Measurements from ENCODE around the gene OVOL2.

Gene OVOL2

GRCh38 chr20:18011951-18012645 lies 45.6 kb downstream of the OVOL2 start:
- no peak for DNase-seq

- DNase-seq, result no peak
Observed at GRCh38 chr20:18011482-18011881, 46.2 kb downstream of the OVOL2 start.

GRCh38 chr20:18009116-18009515 lies 48.6 kb downstream of the OVOL2 start:
- DNase-seq, result no peak

GRCh38 chr20:18007534-18008292 lies 50.0 kb downstream of the OVOL2 start:
- no peak for DNase-seq

GRCh38 chr20:18006684-18007083 lies 51.0 kb downstream of the OVOL2 start:
- no peak for DNase-seq

- no peak for DNase-seq
Observed at GRCh38 chr20:18005990-18006364, 51.7 kb downstream of the OVOL2 start.

- no peak for DNase-seq
Observed at GRCh38 chr20:18005170-18005989, 52.3 kb downstream of the OVOL2 start.

- no peak for DNase-seq
Observed at GRCh38 chr20:18004384-18005031, 53.2 kb downstream of the OVOL2 start.

GRCh38 chr20:18003897-18004296 lies 53.8 kb downstream of the OVOL2 start:
- no peak for DNase-seq

- DNase-seq, result no peak
Observed at GRCh38 chr20:18001131-18001921, 56.4 kb downstream of the OVOL2 start.

- no peak for DNase-seq
Observed at GRCh38 chr20:17999566-17999965, 58.1 kb downstream of the OVOL2 start.

- no peak for DNase-seq
Observed at GRCh38 chr20:17998446-17998845, 59.3 kb downstream of the OVOL2 start.

GRCh38 chr20:17995967-17996819 lies 61.5 kb downstream of the OVOL2 start:
- DNase-seq, result no peak

- no peak for DNase-seq
Observed at GRCh38 chr20:17993546-17993945, 64.2 kb downstream of the OVOL2 start.

- no peak for DNase-seq
Observed at GRCh38 chr20:17992847-17993513, 64.7 kb downstream of the OVOL2 start.

- no peak for DNase-seq
Observed at GRCh38 chr20:17992224-17992637, 65.5 kb downstream of the OVOL2 start.

GRCh38 chr20:17990278-17990972 lies 67.3 kb downstream of the OVOL2 start:
- no peak for DNase-seq

GRCh38 chr20:17987988-17988387 lies 69.7 kb downstream of the OVOL2 start:
- no peak for DNase-seq

- no peak for DNase-seq
Observed at GRCh38 chr20:17985388-17986018, 72.2 kb downstream of the OVOL2 start.

- DNase-seq, result no peak
Observed at GRCh38 chr20:17976305-17976704, 81.4 kb downstream of the OVOL2 start.

All from activated CD8-positive, alpha-beta memory T cell treated with anti-CD3 and anti-CD28 coated beads, Interleukin-2, amount 50 U/mL, for 4 hours (primary cell).